Calu3 (cell line): ENCODE results near the gene GARIN5A. TPM values are rescaled to one million over a fixed set of nuclear protein-coding genes. Genes with fewer than 3 reads are reported as not detected.
"Not testable (repeated sequence)": the region's sequence is repeated elsewhere in the genome, so short reads cannot be mapped to it uniquely, and the experiment has no call there.

ENCODE experiments used
- BruUV-seq: library from RNA; stranded (reverse); fragments of 400-500 nt; replicated peaks from 2 replicates; lab custom pipeline; 2021; lab: Mats Ljungman, UMichigan
- CTCF ChIA-PET: fragments of 300-600 bp; sonication (Branson Sonifier 250); formaldehyde crosslinking; loops from one replicate; lab custom pipeline; 2022; ENCODE audit warnings: antibody characterized with exemption; lab: Charles Lee
- DNase-seq: peaks from one replicate; pipeline ENCODE4 v3.0.0; 2022
- H3K27ac Mint-ChIP-seq: one replicate; pipeline ENCODE4 v1.8.0; 2022; ENCODE audit warnings: mixed read lengths; ENCODE audit not compliant: unreplicated experiment
- H3K27me3 Mint-ChIP-seq: one replicate; pipeline ENCODE4 v1.8.0; 2022; ENCODE audit warnings: mixed read lengths; ENCODE audit not compliant: unreplicated experiment
- H3K36me3 Mint-ChIP-seq: one replicate; pipeline ENCODE4 v1.8.0; 2022; ENCODE audit warnings: mild to moderate bottlenecking, moderate library complexity, mixed read lengths; ENCODE audit not compliant: insufficient read depth, unreplicated experiment
- H3K4me1 Mint-ChIP-seq: one replicate; pipeline ENCODE4 v1.8.0; 2022; ENCODE audit warnings: mild to moderate bottlenecking, low read depth, mixed read lengths; ENCODE audit not compliant: unreplicated experiment
- H3K4me3 Mint-ChIP-seq: one replicate; pipeline ENCODE4 v1.8.0; 2022; ENCODE audit warnings: mild to moderate bottlenecking, low read depth, moderate library complexity, mixed read lengths; ENCODE audit not compliant: unreplicated experiment
- H3K9me3 Mint-ChIP-seq: one replicate; pipeline ENCODE4 v1.8.0; 2022; ENCODE audit warnings: low read depth, mixed read lengths; ENCODE audit not compliant: unreplicated experiment
- CTCF ChIP-seq: fragments of 200-600 bp; IDR thresholded peaks from one replicate; pipeline ENCODE4 v1.8.0; 2022; ENCODE audit warnings: antibody characterized with exemption; ENCODE audit not compliant: unreplicated experiment
- intact Hi-C: fragments of 100-400 bp; cut with micrococcal nuclease; formaldehyde crosslinking; loops from one replicate; pipeline ENCODE4 v1.10.0; 2022; ENCODE audit not compliant: unreplicated experiment
- total RNA-seq: library from RNA; stranded (reverse); gene quantifications from 2 replicates; pipeline ENCODE4 v1.2.3, GENCODE V29; 2022

GARIN5A gene
- total RNA-seq, 1 experiment from 2014 or later: 6.0 TPM

GRCh38 chr19:50444059-50444458 is 32.6 kb downstream of the GARIN5A start:
- Mint-ChIP-seq H3K9me3 (peaks cover 5% of the 10 kb centered on the region), H3K27me3 (peaks cover 60% of the 10 kb centered on the region), H3K27ac (no peak overlapping the region), H3K4me3 (no peak overlapping the region), H3K4me1 (no peaks in the 10 kb centered on the region), H3K36me3 (peaks cover 5% of the 10 kb centered on the region)
- BruUV-seq: no TSS peak
- intact Hi-C loops: no loop called here
- TF ChIP-seq CTCF: no peak
- CTCF ChIA-PET: interaction anchor here (0.5 kb wide), 1 partner anchor 20 kb away, joined by 3 read pairs; no protein-coding TSS in a partner anchor
- no peak for DNase-seq

- peaks cover 85% of the 10 kb centered on the region for H3K27me3 Mint-ChIP-seq
- CTCF ChIA-PET: interaction anchor here (1.3 kb wide), 1 partner anchor 248 kb away, joined by 4 read pairs; no protein-coding TSS in a partner anchor
- H3K9me3 Mint-ChIP-seq, BruUV-seq, H3K4me1 Mint-ChIP-seq, H3K4me3 Mint-ChIP-seq, DNase-seq, H3K36me3 Mint-ChIP-seq, intact Hi-C loops, H3K27ac Mint-ChIP-seq: not testable (repeated sequence)
These were observed 37.5 kb downstream of the GARIN5A start for GRCh38 chr19:50439130-50439529.

- Mint-ChIP-seq H3K9me3 (no peaks in the 10 kb centered on the region), H3K4me3 (no peak overlapping the region), H3K27me3 (peaks cover 88% of the 10 kb centered on the region), H3K36me3 (peaks cover 5% of the 10 kb centered on the region), H3K27ac (no peak overlapping the region), H3K4me1 (no peaks in the 10 kb centered on the region)
- CTCF ChIA-PET: interaction anchor here (0.6 kb wide), 1 partner anchor 11 kb away, joined by 5 read pairs; no protein-coding TSS in a partner anchor
- intact Hi-C loops: no loop called here
- TF ChIP-seq CTCF: no peak
- no peak for DNase-seq
- no TSS peak for BruUV-seq
These were observed 38.7 kb downstream of the GARIN5A start for GRCh38 chr19:50437862-50438449.

- DNase-seq: no peak
- BruUV-seq: no TSS peak
- intact Hi-C loops: no loop called here
- Mint-ChIP-seq H3K4me3 (no peak overlapping the region), H3K27me3 (peaks cover 97% of the 10 kb centered on the region), H3K4me1 (no peaks in the 10 kb centered on the region), H3K27ac (no peak overlapping the region), H3K36me3 (peaks cover 26% of the 10 kb centered on the region), H3K9me3 (no peaks in the 10 kb centered on the region)
- CTCF ChIA-PET: interaction anchor here (0.9 kb wide), 1 partner anchor 30 kb away, joined by 4 read pairs; no protein-coding TSS in a partner anchor
- TF ChIP-seq CTCF: no peak
These were observed 41.0 kb downstream of the GARIN5A start for GRCh38 chr19:50435627-50436026.

- CTCF ChIA-PET: no interaction called here
- intact Hi-C loops: no loop called here
- no peak for TF ChIP-seq CTCF
- no peak for DNase-seq
- Mint-ChIP-seq H3K36me3 (peaks cover 27% of the 10 kb centered on the region), H3K27ac (no peak overlapping the region), H3K4me1 (no peaks in the 10 kb centered on the region), H3K9me3 (no peaks in the 10 kb centered on the region), H3K27me3 (peaks cover 97% of the 10 kb centered on the region), H3K4me3 (no peak overlapping the region)
- BruUV-seq: no TSS peak
These were observed 41.4 kb downstream of the GARIN5A start for GRCh38 chr19:50435221-50435620.
